Measurements from ENCODE around the gene PRKCG.
"Not testable (repeated sequence)": the region's sequence is repeated elsewhere in the genome, so short reads cannot be mapped to it uniquely, and the experiment has no call there.

PRKCG gene

DNA sequence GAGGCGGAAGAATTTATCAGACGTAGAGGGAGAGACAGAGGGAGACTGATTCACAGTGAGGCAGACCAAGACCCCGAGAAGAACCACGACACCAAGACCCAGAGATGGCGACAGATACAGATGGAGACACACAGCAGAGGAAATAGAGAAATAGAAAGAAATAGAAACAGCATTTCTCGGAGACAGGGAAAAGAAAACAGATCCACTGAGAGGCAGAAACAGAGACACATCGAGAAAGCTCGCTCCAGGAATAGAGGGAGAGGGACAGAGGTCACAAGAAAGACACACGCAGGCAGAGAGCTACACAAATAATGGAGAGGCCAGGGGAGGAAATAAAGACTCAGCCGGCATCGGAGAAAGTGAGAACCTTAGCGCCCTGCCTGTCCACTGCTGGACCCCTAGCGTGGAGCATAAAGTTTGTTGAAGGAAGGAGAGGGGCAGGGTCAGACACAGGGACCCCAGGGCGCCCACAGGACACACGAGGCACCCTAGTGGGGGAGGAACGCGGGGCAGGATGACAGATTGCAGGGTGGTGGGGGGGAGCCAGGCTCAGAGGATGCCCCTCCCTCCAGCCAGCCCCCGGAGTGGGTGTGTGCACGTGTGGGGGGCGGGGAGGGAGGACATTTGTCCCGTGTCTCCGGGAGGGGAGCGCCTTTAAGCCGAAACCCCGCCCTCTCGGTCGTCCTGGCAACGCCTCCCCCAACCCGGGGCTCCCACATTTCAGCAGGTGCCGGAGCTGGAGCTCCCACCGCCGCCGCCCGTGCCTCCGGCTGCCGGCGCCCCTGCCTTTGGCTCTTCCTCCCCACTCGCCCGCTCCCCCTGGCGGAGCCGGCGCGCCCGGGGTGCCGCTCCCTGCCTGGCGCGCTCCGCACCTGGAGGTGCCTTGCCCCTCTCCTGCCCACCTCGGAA, at the start of gene PRKCG:
Gene PRKCG, plus strand, starts transcription at position 716 of the 909 bp plus-strand sequence. CDS start 298 bp downstream, outside the sequence.
- peak in 1 of 2 donors; percentile 46 for DNase-seq (ENCODE audit: low read depth in 2 of 2)

- not testable (repeated sequence) for DNase-seq (ENCODE audit: low read depth in 2 of 2)
Measured at GRCh38 chr19:53832861-53833260, 49.1 kb upstream of the PRKCG start.

DNA sequence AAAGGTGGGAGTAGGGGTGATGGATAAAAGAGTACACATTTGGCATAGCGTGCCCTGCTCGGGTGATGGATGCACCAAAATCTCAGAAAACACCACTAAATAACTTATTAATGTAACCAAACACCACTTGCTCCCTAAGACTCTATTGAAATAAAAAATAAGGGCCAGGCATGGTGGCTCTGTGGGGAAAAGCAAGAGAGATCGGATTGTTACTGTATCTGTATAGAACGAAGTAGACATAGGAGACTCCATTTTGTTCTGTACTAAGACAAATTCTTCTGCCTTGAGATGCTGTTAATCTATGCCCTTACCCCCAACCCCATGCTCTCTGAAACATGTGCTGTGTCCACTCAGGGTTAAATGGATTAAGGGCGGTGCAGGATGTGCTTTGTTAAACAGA, 43.6 kb upstream of the PRKCG start:
- not testable (repeated sequence) for DNase-seq (ENCODE audit: low read depth in 2 of 2)

GRCh38 chr19:53840241-53840640, 41.8 kb upstream of the PRKCG start:
- not testable (repeated sequence) for DNase-seq (ENCODE audit: low read depth in 2 of 2)

DNA sequence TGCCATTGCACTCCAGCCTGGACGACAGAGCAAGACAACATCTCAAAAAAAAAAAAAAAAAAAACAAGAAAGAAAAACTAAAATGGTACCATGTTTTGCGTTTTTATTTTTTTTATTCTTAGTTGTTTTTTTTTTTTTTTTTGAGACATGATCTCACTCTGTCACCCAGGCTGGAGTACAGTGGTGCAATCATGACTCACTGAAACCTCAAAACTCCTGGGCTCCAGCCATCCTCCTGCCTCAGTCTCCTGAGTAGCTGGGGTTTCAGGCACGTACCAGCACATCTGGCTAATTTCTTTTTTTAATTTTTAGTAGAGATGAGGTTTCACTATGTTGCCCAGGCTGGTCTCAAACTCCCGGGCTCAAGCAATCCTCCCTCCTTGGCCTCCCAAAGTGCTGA, 41.1 kb upstream of the PRKCG start:
- DNase-seq (ENCODE audit: low read depth in 2 of 2): not testable (repeated sequence)

- DNase-seq (ENCODE audit: low read depth in 2 of 2): no peak
Measured at GRCh38 chr19:53844849-53845246, 37.1 kb upstream of the PRKCG start.

DNA sequence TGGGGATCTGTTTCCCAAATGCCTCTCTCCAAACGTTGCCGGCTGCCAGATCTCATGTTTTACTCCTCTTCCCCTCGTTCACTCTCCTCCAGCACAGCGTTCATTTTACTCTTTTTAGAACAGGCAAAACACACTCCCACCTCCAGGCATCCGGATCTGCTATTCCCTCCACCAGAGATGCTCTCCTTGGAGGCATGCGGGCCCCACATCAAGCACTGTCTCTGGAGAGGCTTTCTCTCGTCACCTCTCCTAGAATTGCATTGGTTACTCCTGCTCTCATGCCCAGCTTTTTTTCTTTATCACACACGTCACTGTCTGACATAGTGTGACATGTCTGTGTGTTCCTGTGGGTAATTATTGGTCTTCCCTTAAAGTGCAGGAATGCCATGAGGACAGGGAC, 34.4 kb upstream of the PRKCG start:
- no peak for DNase-seq (ENCODE audit: low read depth in 2 of 2)

DNA sequence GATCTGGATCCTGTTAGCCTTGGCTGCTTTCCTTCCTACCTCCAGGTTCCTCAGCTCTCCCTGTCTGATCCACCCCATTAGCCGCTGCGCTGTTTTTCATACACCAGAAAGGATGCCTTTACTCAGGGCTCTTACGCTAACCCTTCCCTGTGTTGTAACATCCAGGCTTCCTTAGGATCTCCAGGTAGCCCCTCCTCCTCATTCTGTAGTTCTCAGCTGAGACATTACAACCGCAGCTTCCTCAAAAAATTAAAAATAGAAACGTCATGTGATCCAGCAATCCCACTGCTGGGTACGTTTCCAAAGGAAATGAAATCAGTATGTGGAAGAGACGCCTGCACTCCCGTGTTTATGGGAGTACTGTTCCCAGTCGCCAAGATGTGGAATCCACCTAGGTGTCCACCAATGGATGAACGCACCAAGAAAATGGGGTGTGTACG, 32.7 kb upstream of the PRKCG start:
- DNase-seq (ENCODE audit: low read depth in 2 of 2): no peak

GRCh38 chr19:53853707-53854106, 28.3 kb upstream of the PRKCG start:
- no peak for DNase-seq (ENCODE audit: low read depth in 2 of 2)

DNA sequence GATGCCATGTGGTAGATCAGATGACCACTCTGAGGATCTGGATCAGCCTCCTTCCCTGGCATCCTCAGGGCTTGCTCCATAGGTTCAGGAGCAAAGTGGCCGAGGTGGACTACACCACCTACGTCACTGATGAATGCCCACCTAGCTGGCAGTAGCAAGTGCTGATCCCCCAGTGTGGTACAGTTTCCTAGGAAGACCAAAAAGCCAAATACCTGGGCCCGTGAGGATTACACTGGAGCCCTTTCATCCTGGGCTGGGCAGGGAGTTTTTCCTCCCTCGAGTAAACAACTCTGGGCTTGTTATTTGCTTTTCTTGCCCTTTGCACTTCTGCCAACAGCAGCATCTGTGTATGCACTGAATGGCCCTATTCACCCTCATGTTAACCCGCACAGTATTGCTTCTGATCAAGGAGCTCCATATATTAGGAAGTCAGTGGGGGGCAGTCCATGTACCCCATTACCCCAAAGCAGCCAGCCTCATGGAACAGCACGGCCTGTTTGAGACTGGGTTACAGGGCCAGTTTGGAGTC, 17.6 kb upstream of the PRKCG start:
- DNase-seq (ENCODE audit: low read depth in 2 of 2): no peak

- DNase-seq (ENCODE audit: low read depth in 2 of 2): no peak
Measured at GRCh38 chr19:53865523-53865917, 16.5 kb upstream of the PRKCG start.

DNA sequence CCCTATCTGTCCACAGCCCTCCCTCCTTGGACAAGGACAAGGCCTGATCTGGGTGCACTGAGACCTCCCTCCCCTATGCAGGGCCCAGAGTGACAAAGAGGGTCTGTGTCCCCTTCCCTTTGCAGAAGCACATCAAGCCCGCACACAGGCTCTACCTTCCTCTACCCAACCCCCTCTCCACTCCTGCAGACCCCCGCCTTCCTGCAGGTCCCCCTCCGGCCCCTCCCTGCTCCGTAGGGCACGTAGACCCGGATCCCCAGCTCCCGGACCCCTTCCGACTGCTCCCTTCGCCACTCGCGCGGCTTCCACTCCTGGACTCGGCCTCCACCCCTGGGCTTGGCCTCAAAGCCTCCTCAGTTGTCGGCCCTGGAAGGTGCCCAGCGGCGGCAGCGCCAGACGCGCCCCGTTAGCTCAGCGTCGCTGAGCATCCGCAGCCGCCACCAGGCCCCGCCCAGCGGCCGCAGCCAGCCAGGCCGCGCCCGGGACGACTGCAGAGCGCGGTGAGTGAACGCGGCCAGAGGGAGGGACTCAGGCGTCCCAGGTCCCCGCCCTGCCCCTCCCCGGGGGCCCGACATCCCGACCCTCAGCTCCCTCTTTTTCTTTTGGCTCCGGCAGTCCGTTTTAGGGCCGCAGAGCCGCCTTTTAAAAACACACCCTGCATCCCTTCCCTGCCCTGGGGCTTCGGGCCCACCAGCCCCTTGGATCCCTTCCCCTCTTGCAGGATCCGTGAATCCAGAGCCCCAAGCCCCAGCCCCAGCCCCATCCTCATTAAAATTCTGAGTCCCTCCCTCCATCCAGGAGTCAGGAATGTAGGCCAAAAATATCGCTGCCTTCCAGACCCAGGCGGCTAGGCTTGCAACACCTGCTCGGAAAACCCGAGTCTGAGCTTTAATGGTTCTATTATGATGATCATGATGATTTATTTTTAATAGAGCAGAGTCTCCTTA, 15.8 kb upstream of the PRKCG start:
- DNase-seq (ENCODE audit: low read depth in 2 of 2): peak in 1 of 2 donors; percentile 42

DNA sequence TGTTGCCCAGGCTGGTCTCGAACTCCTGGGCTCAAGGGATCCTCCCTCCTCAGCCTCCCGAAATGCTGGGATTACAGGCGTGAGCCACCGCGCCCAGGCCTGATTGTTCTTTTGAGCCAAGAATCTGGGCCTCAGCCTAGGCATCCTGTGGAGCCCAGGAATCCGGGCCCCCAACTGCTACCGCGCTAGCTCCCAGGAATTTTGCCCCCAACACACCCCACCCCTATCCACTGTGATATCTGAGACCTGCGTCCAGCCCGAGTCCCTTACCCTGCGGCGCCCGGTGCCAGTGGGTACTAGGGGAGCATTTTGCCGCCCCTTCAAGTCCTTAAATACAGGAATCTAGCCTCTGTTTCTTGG, 15.2 kb upstream of the PRKCG start:
- no peak for DNase-seq (ENCODE audit: low read depth in 2 of 2)

- DNase-seq (ENCODE audit: low read depth in 2 of 2): peak; percentile 98 to 100
Measured at GRCh38 chr19:53867225-53868090, 14.5 kb upstream of the PRKCG start, which contains the start of gene MYADM. TSS of gene MYADM (plus strand) at chr19:53867883. CDS start at chr19:53873530, 5,647 bp downstream.

- peak in 1 of 2 donors; percentile 17 for DNase-seq (ENCODE audit: low read depth in 2 of 2)
Measured at GRCh38 chr19:53868091-53868891, 13.7 kb upstream of the PRKCG start.

DNA sequence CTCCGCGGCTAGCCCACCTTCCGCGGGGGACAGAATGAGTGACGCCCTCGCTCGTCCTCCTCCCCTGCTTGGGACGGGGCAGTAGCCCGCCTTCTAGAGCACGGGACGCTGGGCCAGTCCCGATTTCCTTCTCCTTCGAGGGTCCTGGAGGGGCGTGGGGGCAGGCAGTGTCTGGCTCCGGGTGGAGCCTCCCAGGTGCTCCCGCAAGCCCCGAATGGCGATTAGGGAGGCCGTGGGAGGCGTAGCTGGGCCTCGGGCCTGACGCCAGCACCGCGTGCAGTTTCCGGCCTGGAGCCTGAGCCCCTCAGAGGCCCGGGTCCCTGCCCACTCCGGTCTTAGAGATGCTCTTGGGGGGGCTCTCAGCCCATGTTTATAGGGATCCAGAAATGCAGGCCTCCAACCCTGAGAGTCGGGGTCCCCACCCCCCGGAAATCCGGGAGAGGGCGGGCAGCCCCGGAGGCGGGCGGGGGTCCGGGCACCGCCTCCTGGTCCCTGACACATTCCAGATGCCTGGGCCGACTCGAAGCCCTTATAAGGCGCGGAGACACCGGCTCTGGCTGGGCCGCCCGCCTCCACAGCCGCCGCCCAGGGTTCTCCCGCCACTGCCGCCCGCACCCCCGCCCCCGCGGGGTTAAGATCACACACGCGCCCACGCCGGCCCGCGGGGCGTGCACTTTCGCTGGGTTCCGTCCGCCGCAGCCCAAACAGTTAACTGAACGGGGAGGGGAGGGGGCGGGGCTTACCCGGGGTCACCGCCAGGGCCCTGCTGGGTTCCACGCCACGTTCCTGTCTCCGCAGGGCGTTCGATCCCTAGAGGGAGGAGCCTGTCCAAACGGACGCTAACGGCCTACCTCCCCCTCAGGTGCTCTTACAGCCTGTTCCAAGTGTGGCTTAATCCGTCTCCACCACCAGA, 12.8 kb upstream of the PRKCG start:
- DNase-seq (ENCODE audit: low read depth in 2 of 2): peak; percentile 67 to 71

- not testable (repeated sequence) for DNase-seq (ENCODE audit: low read depth in 2 of 2)
Measured at GRCh38 chr19:53869805-53870484, 12.1 kb upstream of the PRKCG start.

DNA sequence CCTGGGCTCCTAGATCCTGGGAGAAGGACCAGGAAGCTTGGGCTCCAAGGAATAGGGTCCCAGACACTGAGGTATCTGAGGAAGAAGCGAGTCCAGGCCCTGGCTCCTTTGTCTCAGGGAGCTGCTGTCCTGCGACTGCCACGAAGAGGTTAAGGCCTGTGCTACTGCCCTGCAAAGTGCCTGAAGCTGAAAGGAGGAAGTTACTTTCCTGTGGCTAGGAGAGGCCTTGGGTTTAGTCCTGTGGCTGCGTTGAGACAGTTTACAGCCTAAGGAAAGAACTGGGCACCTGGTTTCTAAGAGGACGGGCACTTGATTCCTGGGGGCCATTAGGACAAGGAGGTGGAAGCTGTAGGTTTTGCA, 11.5 kb upstream of the PRKCG start:
- no peak for DNase-seq (ENCODE audit: low read depth in 2 of 2)

GRCh38 chr19:53871454-53871853, 10.5 kb upstream of the PRKCG start:
- DNase-seq (ENCODE audit: low read depth in 2 of 2): no peak
